HG03460 (cell line): Measurements from ENCODE around the gene RTL1.

Source experiments
- ATAC-seq: cut with Tn5 transposase; IDR thresholded peaks from one replicate; pipeline ENCODE4 v1.9.1; 2021; ENCODE audit not compliant: unreplicated experiment

The RTL1 gene

DNA sequence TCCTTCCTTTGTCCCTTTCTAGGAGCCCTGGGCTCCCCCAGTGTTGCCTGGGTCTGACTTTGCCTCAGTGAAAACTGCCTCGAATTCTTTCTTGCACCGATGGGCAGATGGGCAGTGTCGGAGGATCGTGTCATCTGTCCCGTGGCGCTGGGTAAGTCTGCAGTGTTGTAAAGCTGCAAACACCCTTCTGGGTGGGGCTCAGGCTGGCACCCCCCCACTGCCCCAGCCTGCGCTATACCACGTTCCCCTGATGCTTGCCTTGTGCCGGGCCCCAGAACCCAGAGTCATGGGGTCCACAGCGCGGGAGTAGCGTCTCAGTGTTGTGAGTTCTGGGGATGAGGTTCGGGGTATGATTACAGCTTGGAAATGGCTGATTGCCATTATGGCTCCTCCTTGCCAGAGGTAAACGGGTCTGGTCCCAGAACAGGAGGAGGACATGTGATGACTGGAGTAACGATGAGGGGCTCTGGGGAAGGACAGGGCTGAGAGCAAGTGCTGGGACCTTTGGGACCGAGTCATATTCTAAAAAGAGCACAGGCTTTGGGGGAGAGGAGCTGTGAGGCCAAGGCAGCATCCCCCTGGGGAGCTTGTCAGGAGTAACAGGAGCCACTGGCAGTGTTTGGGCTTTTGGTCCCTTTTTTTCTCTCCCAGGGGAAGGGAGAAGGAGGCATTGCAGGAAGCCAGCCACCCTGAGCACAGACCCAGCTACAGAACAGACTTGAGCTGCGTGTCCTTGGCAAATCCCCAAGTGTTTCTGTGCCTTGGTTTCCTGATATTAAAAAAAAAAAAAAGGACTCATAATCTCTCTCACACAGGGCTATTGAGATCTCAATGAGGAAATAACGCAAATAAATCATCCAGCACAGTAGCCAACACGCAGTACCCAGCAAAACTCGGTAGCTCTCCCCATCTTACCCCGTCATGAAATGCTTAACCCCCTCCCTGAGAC is 4.3 kb downstream of the RTL1 start:
- ATAC-seq: no peak

DNA sequence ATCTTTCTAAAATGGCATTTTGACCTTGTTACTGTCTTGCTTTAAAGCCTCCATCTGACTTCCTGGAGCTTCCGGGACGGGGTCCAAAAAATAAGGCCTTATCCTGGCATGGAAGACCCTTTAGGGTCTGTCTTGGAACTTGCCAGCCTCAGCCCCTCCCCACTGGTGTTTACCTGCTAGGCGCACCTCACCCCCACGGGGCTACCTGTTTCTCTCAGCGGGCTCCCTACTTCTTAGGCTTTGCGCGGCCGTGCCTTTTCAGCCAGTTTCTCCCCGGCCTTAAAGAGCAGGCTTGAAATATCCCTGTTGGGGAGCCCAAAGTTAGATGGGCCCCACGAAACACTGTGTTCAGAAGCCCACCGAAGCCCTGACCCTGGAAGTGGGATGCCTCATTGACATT is 5.1 kb downstream of the RTL1 start:
- no peak for ATAC-seq

DNA sequence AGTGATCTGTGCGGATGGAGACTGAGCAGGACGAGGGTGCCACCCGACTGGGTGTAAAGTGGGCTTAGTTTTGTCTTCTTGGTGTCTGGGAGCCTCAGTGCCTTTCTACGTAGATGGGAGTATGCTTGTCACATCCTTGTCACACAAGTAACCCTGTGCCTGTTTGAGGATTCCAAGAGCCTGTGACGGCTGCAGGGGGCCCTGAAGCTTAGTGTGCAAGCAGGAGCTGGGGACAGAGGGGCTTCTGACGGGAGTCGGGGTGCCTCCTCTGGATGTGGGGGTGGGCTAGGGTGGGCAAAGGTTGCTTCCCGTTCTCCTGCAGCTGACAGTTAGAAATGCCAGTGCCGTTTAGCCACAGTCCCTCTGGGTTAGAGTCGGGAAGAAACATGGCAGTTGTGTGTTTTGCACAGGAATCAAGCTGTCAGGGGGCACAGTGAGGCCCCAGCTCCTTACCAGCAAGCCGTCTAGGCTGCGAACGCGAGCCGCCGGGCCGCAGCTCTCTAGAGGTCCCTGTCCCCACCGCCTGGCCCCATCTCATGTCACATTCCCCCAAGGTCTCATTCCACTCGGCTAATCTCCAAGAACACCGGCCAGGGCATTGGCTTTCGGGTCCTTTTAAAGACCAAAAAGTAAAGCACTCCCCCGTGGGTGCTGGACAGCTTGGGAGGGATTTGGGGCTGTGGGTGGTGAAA is 7.0 kb downstream of the RTL1 start:
- ATAC-seq: no peak

DNA sequence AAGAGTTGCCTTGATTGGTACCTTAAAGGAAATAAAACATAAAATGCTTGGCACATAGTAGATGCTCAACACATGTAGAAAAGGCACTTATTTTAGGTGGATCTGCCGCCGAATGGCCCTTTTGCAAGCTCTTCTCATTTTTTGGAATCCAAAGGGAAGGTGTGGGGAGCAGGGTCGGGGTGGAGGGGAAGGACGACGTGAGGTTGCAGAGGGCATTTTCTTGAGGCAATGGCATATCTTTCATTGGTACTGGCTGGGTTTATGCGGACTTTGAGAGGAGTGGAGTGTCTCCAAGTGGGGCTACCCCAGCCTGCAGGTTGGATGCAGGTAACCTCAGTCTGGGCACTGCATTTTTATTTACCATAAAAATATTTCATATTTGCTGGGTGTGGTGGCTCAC is 8.1 kb downstream of the RTL1 start:
- ATAC-seq: no peak

DNA sequence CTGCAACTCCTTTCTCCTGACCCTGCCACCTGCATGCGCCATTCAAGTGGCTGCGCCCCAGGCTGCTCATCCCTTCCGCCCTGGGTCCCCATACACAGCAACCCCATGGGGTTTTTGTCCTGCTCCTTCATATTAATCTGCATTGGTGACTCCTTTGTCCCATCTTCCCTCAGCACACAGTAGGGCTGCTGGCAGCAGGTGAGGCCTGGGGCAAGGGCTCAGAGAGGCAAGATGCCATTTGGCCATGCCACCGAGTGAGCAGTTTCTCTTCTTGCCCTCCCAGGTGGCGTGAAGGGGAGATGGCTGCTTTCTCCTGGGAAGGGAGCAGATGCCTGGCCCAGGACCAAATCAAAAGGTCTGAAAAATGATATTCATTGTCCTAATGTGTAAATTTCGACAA is 9.1 kb downstream of the RTL1 start:
- no peak for ATAC-seq

DNA sequence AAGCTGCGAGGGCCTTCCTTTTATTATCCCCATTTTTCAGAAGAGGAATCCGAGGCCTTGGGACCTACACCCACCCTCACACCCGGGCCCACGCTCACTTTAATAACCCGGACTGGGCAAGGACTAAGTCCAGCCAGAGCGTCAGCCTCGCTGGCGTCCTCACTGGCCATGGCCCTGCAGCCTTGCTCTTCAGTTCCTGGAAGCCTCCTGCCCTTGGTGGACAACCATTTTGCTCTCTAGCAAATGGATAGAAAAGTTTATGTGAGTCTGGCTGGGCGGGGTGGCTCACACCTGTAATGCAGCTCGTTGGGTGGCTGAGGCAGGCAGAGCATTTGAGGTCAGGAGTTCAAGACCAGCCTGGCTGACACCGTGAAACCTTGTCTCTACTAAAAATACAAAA is 9.8 kb downstream of the RTL1 start:
- ATAC-seq: no peak

DNA sequence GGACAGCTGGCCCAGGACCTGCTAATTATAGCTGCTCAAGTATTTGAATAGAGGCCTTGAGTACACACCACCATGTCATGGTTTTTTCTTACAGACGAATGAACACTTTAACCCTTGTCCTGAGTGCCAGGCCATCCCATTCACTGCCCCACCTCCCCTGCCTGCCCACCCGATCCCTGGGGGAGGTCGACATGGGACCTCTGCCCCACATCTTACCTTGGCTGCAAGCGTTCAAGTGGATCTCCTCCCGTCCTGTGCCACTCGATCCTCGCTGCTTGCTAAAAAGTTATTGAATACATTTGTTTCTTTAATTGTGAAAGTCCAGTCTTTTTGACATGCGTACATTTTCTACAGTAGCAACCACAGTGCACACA is 10.3 kb downstream of the RTL1 start:
- no peak for ATAC-seq

DNA sequence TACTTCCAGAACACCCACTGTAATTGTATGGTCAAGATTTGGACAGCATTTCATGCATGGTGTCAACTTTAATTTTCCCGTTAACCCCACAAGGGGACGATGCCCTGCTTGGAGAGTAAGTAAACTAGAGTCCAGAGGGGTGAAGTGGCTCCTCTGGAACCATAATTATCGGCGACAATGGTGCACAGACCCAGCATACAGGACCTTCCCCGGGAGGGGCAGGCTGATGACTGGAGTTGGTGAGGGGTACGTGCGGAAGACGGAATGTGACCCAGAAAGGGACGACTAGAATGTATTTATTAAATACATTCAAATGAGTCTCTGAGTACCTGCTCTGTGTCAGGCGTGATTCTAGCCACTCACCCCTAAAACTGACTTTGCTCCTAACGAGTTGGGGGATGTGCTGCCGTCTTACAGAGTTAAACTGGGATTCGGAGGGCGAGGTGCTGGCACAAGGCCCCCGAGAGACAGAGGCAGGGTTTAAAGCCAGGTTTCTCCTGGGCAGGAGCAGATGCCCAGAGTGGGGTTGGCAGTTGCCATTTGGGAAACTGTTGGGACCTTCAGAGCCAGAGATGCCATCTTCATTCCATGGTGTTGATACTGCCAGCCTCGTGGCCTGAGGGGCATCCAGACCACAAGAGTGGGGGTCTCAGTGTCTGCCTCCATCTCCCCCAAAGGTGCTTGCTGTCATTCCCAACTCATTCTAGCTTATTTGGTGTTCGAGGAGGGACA is 10.9 kb downstream of the RTL1 start:
- no peak for ATAC-seq

DNA sequence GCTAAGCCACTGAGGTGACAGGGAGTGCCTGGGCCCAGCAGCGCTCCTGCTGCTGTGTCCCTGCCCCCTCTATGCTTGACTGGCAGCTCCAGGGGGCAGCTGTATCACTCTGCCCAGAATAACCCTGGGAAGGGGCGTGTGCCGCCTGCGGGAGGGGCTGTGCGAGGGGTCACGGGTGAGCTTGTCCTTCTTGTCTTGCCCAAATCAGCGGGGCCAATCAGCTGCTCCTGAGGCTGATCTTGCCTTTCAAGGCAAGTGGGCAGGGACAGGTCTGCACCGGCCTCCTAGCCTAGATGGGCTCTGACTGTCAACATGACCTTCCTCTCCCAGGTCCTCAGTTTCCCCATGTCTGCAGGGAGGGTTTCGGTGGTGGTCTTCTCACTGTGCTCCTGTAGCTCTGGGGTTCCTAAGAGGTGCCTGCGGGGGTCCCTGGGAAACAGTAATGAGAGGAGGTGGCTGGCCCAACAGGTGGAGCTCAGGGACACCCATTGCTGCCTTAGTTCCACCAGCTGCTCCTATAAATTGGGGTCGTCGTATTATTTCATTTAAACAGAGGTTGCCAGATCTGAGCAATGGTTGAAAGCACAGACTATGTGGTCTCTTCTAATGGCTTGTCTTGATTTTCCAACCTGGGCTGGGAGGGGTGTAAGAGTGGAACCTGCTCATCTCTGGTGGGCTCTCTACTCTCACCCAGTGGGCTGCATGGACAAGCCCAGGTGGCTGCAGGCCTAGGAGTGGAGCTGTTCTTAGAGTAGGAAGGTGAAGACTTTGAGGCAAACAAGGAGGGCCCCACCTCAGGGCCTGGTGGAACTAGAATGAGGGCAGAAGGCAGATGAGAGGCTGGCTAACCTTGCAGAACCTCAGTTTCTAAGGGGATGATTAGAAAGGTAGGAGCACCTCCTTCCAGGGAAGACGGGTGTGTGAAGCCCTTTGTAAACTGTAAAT is 11.7 kb downstream of the RTL1 start:
- no peak for ATAC-seq

DNA sequence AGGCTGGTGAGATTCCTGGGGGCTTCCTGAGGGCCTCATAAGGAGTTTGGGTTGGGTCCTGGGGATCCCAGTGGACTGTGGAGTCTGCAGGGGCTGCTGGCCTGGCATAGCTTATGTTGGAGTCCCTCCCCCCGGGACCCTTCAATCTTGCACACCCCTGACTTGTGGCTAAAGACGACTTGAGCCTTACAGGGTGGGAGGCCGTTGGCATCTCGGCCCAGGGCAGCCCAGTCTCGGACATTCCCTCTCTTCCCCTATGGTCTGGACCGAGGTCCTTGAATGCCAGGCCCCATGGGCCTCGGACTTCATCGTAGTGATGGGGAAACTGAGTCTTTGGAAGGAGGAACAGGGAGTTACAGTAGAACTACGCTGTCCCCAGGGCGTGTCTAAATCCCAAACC is 12.5 kb downstream of the RTL1 start:
- ATAC-seq: no peak

DNA sequence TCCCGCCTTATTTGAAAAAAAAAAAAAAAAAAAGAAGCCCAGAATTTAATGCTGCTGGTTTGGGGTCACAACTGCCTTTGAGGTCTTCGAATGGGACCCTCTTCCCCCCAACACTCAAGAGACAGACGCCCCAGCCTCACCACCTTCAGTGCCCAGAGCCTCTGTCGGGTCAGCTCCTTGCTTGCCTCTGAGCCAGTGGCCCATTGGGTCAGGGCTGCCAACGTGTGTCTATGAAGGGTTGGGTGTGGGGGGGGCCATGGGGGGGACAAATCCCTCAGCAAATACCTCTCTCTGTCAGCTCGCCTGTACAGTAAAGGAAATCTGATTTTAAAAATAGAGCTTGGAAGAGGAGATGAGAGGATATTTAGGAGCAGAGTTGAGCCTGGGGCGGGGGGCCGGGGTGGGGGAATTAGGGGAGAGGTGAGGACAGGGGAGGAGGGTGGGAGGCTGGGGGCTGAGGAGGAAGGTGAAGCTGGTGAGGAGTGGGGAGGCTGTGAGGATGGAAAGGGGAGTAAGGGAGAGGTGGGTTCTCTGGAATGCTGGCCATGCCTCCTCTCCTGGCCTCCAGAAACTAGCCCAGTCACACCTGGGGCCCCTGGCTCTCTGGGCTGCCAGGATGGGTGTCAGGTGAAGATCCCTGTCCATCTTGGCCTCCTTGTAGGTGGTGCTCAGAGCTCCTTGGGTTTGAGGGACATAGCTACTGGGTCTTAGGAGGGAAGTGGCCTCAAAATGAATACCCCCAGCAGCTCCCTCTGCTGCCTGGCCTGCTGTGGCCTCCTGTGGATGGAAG is 13.3 kb downstream of the RTL1 start:
- no peak for ATAC-seq

DNA sequence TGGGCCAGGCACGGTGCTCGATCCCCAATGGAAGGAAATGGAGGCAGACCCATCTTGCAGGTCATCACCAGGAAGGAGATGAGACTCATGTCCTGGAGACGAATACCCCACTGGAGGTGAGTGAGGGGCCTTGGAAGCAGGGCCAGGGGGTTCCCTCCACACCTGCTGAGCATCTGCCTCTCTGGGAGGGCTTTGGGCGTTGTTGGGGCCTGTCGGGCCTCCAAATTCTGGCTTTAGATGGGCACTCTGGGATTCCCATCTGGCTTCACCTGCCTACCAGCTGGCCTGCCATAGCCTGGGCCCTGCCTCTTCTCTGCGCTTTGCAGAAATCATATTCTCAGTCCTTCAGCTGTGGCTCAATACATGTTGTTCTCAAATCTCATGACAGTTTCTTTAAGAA is 13.9 kb downstream of the RTL1 start:
- ATAC-seq: no peak

DNA sequence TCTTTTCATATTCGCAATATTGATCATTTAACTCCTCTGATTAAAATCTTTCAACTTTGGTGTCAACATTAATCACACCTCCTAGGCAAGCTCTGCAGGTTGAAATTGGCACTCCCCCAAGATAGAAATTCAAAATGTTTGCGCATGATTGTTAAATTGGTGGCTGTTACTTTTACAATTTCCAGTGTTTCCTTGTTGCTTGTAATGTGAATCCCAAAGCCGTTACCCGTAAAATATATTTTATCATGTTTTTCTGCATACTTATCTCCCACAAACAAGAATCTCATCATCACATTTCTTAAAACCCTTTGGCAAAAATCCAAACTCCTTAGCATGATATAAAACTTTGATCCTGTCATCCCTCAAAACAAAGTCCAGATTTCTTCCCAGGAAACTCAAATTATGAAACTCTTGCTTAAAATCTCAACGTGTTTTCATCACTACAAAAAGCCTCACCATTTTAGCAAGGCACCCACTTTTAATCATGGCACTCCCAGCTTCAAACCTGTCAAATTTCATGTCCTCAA is 14.7 kb downstream of the RTL1 start:
- ATAC-seq: no peak

DNA sequence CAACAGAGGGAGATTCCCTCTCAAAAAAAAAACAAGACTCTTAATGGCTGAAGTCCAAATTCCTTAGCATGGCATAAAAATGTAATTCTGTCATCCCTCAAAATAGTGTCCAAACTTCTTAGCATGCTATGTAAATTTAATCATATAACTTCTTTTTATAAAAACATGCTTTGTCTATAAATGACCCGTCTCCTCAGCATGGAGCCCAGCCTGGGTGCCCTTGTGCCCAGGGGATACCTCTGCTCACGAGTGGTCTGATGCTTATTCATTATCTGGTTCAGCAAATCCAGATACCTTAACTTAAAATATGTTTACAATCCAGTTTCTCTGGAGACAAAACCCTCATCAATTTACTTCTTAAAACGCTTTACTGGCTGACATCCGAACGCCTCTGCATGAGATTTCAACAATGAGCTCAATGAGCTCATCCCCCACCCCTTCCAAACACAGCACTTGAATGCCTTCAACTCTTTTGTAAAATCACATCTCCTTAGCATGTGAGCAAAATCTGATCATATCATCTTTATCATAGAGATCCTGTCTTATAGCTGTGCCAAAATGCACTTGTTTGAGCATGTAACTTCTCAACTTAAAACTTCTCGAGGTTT is 15.7 kb downstream of the RTL1 start:
- no peak for ATAC-seq

DNA sequence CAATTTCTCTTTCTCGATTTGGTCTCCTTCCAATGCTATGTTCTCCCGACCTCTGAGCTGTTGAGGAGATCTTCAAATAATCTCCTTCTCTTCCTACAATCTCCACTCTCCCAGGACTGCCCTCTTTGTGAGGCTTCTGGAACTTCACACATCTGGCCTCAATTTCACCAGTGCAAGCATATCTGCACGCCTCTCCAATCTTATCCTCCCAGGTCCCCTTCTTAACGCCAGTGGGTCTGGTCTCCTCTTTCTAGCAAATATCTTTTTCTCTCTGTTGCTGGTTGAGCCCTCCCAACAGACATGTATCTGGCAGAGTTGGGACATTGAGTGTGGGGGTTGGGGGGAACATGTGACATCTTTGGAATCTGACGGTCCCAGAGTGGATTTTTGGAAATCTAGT is 17.9 kb downstream of the RTL1 start:
- ATAC-seq: no peak

DNA sequence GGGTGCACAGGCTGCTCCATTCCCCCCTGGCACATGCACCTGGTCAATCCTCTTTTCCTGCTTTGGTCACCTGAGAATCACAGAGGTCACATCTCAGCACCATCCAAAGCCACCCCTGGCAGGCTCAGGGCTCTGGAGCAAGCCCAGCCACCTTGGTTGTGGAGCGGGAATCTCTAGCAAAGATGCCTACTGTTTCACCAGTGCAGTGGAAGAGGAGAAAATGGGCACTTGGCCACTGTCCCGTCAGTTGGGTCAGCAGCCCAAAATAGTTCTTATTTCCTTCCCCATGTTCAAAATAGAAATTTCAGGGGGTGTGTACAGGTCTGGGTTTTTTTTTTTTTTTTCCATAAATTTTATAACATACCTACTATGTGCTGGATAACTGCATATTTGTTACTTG is 18.3 kb downstream of the RTL1 start:
- no peak for ATAC-seq

DNA sequence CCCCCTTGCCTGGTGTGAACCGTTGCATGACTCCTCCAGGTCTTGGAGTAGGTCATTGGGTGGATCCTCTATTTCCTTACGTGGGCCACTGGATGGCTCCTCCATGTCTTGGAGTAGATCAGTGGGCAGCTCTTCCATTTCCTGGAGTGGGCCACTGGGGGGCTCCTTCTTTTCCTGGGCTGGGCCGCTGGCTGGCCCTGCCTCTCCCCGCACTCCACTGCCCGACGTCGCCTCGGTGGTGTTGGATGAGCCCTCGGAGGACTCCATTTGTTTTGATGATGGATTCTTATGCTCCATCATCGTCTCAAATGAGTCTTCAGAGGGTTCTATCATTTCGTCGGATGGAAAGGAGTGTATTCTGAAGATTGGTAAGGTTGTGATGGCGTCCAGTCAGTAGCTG is 19.1 kb downstream of the RTL1 start:
- ATAC-seq: no peak

DNA sequence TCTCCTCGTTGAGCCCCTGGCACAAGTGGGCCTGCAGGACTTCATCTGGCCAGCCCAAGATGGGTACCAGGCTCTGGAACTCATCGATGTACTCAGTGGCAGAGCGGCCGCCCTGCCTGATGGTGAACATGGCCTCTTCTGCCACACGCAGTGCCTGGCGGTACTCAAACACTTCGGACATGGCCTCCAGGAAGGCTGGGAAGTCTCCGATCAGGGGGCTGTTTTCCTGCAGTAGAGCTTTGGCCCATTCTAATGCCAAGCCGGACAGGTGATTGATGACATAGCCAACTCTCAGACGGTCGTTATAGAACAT is 19.8 kb downstream of the RTL1 start:
- no peak for ATAC-seq

DNA sequence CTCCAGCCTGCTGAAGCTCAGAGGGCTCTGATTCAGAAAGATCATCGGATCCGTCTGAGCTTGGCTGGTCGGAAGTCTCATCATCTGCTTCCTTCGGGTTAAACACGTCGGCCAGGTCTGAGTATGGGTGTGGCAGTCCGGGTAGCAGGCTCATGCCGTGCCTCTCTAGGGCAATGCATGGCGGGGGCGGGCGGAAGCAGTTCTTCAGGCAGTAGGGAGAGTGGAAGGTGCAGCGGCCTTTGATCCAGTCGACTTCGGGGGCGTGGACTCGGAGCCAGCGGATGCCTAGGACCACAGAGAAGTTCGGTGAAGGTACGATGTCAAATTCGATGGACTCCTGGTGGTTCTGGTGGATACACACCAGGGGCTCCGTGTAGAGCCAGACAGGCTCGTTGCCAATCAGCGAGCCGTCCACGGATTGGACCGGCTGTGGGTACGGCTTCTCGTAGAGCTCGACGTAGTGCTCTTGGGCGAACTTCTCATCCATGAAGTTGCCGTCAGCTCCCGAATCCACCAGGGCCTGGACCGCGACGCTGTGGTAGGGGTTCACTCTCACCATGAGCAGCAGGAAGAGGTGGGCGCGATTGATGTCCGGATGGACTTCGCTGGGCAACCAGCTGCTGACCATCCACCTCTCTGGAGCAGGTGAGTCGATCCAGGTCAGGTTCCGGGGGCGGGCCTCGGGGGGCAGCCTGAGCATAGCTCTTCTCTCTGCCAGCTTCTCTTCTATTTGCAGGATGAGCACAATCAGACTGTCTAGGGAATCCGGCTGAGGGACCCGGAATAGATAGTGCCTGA is 20.3 kb downstream of the RTL1 start:
- no peak for ATAC-seq
